ENCODE measurements around the gene SCFD2. TPM values are rescaled to one million over a fixed set of nuclear protein-coding genes. Genes with fewer than 3 reads are reported as not detected.

The SCFD2 gene
- total and polyA plus RNA-seq, 2 donors (not counting 3 experiments of a cell fraction or from before 2014, with no cell fraction given): 12.3 to 22.8 TPM

GRCh38 chr4:52942936-52943335 is 422.9 kb downstream of the SCFD2 start:
- Histone ChIP-seq H3K27ac (ENCODE audit: insufficient read depth, low read depth, low read length) (no peak overlapping the region), H3K9ac (replicated peaks; ENCODE audit: extremely low read depth, insufficient read depth, low read length) (no peak overlapping the region), H3K36me3 (ENCODE audit: control insufficient read depth in 2 of 2, extremely low read depth in 1 of 2, insufficient read depth in 2 of 2, low read length in 2 of 2) (no peaks in the 10 kb centered on the region), H4K20me1 (replicated peaks; ENCODE audit: control insufficient read depth, extremely low read depth, insufficient read depth, low read length) (no peaks in the 10 kb centered on the region), H3K4me1 (ENCODE audit: control insufficient read depth, extremely low read depth, insufficient read depth, low read length) (no peaks in the 10 kb centered on the region), H3K4me3 (replicated peaks in 1 of 3; ENCODE audit: insufficient read depth in 1 of 3, low read depth in 1 of 3, low read length in 3 of 3) (no peak overlapping the region), H3K79me2 (ENCODE audit: control insufficient read depth, insufficient read depth, low read length) (no peaks in the 10 kb centered on the region), H2AFZ (ENCODE audit: low read depth, low read length) (no peak overlapping the region), H3K27me3 (ENCODE audit: control insufficient read depth in 2 of 2, insufficient read depth in 2 of 2, low read length in 2 of 2) (no peaks in the 10 kb centered on the region), H3K4me2 (ENCODE audit: insufficient read depth, low read length) (no peak overlapping the region), H3K9me1 (replicated peaks; ENCODE audit: control insufficient read depth, extremely low read depth, insufficient read depth, low read length) (no peaks in the 10 kb centered on the region), H3K9me3 (replicated peaks; ENCODE audit: control insufficient read depth, insufficient read depth, low read length) (no peaks in the 10 kb centered on the region)
- FAIRE-seq (no peak), DNase-seq (ENCODE audit: low read depth, low spot score) (no peak)
- POLR2A ChIA-PET: no interaction called here
- CTCF ChIA-PET: interaction anchor here (1.2 to 1.4 kb wide), 3 partner anchors 10 to 40 kb away, joined by 3 to 4 read pairs (median 4); no protein-coding TSS in a partner anchor
- no TSS peak for BruUV-seq (replicated peaks)
- dilution Hi-C loops (cut with MboI; ENCODE audit: extremely low pct_ligation_motif_present, low sequenced_read_pairs): no loop called here
- intact Hi-C loops (cut with micrococcal nuclease): no loop called here
- TF ChIP-seq JUN (IDR thresholded peaks at IDR 0.05; ENCODE audit: borderline replicate concordance, insufficient read depth, insufficient read length, low read depth): no peak
- TF ChIP-seq CTCF (IDR thresholded peaks at IDR 0.05; ENCODE audit: extremely low read depth in 1 of 2, insufficient read depth in 1 of 2, low read depth in 1 of 2, low read length in 2 of 2): no peak
- TF ChIP-seq POLR2AphosphoS5 (IDR thresholded peaks at IDR 0.05; ENCODE audit: insufficient read depth, low read depth, low read length): no peak

- no peak overlapping the region for H2AFZ ChIP-seq (ENCODE audit: low read depth, low read length)
- H4K20me1 ChIP-seq (replicated peaks; ENCODE audit: control insufficient read depth, extremely low read depth, insufficient read depth, low read length): no peaks in the 10 kb centered on the region
- H3K9me3 ChIP-seq (replicated peaks; ENCODE audit: control insufficient read depth, insufficient read depth, low read length): no peaks in the 10 kb centered on the region
- ChIA-PET POLR2A (no interaction called here), CTCF (interaction anchor here (0.9 to 1.4 kb wide), 2 partner anchors 8 to 43 kb away, joined by 3 to 4 read pairs; no protein-coding TSS in a partner anchor)
- BruUV-seq (replicated peaks): no TSS peak
- H3K27ac ChIP-seq (ENCODE audit: insufficient read depth, low read depth, low read length): no peak overlapping the region
- intact Hi-C loops (cut with micrococcal nuclease) (no loop called here), dilution Hi-C loops (cut with MboI; ENCODE audit: extremely low pct_ligation_motif_present, low sequenced_read_pairs) (no loop called here)
- no peak overlapping the region for H3K4me2 ChIP-seq (ENCODE audit: insufficient read depth, low read length)
- no peak overlapping the region for H3K9ac ChIP-seq (replicated peaks; ENCODE audit: extremely low read depth, insufficient read depth, low read length)
- no peak for FAIRE-seq
- no peaks in the 10 kb centered on the region for H3K4me1 ChIP-seq (ENCODE audit: control insufficient read depth, extremely low read depth, insufficient read depth, low read length)
- H3K36me3 ChIP-seq (ENCODE audit: control insufficient read depth in 2 of 2, extremely low read depth in 1 of 2, insufficient read depth in 2 of 2, low read length in 2 of 2): no peaks in the 10 kb centered on the region
- H3K27me3 ChIP-seq (ENCODE audit: control insufficient read depth in 2 of 2, insufficient read depth in 2 of 2, low read length in 2 of 2): no peaks in the 10 kb centered on the region
- TF ChIP-seq MAX (IDR thresholded peaks at IDR 0.05; ENCODE audit: insufficient read depth, insufficient read length) (no peak), POLR2A (IDR thresholded peaks at IDR 0.05; ENCODE audit: low read depth, low read length) (no peak), CTCF (IDR thresholded peaks at IDR 0.05; ENCODE audit: extremely low read depth in 1 of 2, insufficient read depth in 1 of 2, low read depth in 1 of 2, low read length in 2 of 2) (no peak), MYC (IDR thresholded peaks at IDR 0.05; ENCODE audit: low read depth, low read length) (no peak), FOS (IDR thresholded peaks at IDR 0.05; ENCODE audit: borderline replicate concordance, insufficient read depth, low read length) (no peak), POLR2AphosphoS5 (IDR thresholded peaks at IDR 0.05; ENCODE audit: insufficient read depth, low read depth, low read length) (no peak), EZH2 (IDR thresholded peaks at IDR 0.05; ENCODE audit: borderline replicate concordance, low read depth, low read length, severe bottlenecking) (no peak), JUN (IDR thresholded peaks at IDR 0.05; ENCODE audit: borderline replicate concordance, insufficient read depth, insufficient read length, low read depth) (no peak), GATA2 (IDR thresholded peaks at IDR 0.05; ENCODE audit: insufficient read depth, insufficient read length, low read depth, low read length) (no peak)
- H3K79me2 ChIP-seq (ENCODE audit: control insufficient read depth, insufficient read depth, low read length): no peaks in the 10 kb centered on the region
- H3K9me1 ChIP-seq (replicated peaks; ENCODE audit: control insufficient read depth, extremely low read depth, insufficient read depth, low read length): no peaks in the 10 kb centered on the region
- no peak for DNase-seq (ENCODE audit: low read depth, low spot score)
- no peak overlapping the region for H3K4me3 ChIP-seq (replicated peaks in 1 of 3; ENCODE audit: insufficient read depth in 1 of 3, low read depth in 1 of 3, low read length in 3 of 3)
Observed at GRCh38 chr4:52941450-52941849, 424.4 kb downstream of the SCFD2 start.
